Measurements from ENCODE around the gene CHST11. TPM values are rescaled to one million over a fixed set of nuclear protein-coding genes. Genes with fewer than 3 reads are reported as not detected.

CHST11 gene
- total and polyA plus RNA-seq, 2 donors from 2014 or later, result 2.0 to 23.3 TPM

DNA sequence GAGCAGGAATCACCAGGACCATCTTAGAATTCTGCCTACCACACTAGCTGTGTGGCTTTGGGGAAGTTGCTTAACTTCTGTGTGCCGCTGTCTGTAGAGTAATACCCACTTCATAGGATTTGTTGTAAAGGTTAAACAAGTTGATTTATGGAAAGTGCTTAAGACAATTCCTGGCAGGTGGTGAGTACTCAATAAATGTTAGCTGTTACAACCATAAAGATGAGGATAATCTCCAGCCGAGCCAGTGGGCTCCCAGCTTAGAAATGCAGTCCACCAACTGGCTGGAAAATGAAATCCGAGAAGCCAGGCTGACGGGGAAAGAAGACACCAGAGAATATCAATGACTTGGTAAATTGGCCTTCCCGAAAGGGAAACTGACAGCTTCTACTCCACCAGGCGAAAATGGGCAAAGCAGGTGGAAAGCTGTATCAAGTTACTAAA is 173.5 kb downstream of the CHST11 start:
- H3K9me3 ChIP-seq (ENCODE audit: control insufficient read depth in 2 of 3, insufficient read depth in 1 of 3, low read length in 3 of 3), result no peaks in the 10 kb centered on the region
- no peak overlapping the region for H3K9ac ChIP-seq (ENCODE audit: low read length in 3 of 3)
- no peaks in the 10 kb centered on the region for H3K36me3 ChIP-seq (ENCODE audit: control insufficient read depth in 2 of 3, insufficient read depth in 3 of 3, low read length in 3 of 3)
- H3K4me1 ChIP-seq (ENCODE audit: control insufficient read depth in 2 of 3, insufficient read depth in 2 of 3, low read depth in 1 of 3, low read length in 3 of 3), result no peaks in the 10 kb centered on the region
- no peak overlapping the region for H3K27ac ChIP-seq (ENCODE audit: low read depth in 2 of 2, low read length in 2 of 2)
- no peak for FAIRE-seq
- no peaks in the 10 kb centered on the region for H3K27me3 ChIP-seq (ENCODE audit: control insufficient read depth, insufficient read depth, low read length)
- peak in 3 of 5 donors; percentile 25 to 53 (median 41) for DNase-seq
- H3K4me3 ChIP-seq (ENCODE audit: low read length in 3 of 3), result no peak overlapping the region
- TF ChIP-seq, protein P1, sequence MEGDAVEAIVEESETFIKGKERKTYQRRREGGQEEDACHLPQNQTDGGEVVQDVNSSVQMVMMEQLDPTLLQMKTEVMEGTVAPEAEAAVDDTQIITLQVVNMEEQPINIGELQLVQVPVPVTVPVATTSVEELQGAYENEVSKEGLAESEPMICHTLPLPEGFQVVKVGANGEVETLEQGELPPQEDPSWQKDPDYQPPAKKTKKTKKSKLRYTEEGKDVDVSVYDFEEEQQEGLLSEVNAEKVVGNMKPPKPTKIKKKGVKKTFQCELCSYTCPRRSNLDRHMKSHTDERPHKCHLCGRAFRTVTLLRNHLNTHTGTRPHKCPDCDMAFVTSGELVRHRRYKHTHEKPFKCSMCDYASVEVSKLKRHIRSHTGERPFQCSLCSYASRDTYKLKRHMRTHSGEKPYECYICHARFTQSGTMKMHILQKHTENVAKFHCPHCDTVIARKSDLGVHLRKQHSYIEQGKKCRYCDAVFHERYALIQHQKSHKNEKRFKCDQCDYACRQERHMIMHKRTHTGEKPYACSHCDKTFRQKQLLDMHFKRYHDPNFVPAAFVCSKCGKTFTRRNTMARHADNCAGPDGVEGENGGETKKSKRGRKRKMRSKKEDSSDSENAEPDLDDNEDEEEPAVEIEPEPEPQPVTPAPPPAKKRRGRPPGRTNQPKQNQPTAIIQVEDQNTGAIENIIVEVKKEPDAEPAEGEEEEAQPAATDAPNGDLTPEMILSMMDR (IDR thresholded peaks at IDR 0.05; ENCODE audit: borderline replicate concordance, extremely low read depth, insufficient read depth), result no peak
- intact Hi-C loops (cut with DNase I), result no loop called here

DNA sequence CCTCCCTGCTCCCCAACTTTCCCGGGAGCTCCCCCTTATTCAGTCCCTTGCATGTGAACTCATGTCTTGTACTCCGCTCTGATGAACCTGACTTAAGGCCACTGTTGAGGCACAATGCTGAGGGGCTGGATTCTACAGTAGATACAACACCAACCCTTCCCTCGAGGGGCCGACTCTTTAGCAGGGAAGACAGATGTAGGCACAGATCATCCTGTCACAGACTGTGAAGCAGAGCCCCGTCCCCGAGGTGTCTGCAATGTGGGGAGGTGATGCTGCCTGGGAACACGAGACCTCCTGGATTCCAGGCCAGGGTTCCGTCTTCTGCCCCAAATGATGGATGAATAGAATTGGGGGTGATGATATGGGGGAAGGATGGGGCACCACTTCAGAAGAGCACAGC is 175.1 kb downstream of the CHST11 start:
- H3K9ac ChIP-seq (ENCODE audit: low read length in 3 of 3), result no peak overlapping the region
- no peaks in the 10 kb centered on the region for H3K27me3 ChIP-seq (ENCODE audit: control insufficient read depth, insufficient read depth, low read length)
- no peaks in the 10 kb centered on the region for H3K9me3 ChIP-seq (ENCODE audit: control insufficient read depth in 2 of 3, insufficient read depth in 1 of 3, low read length in 3 of 3)
- intact Hi-C loops (cut with DNase I), result no loop called here
- no peak overlapping the region for H3K4me3 ChIP-seq (ENCODE audit: low read length in 3 of 3)
- TF ChIP-seq, protein P1 (IDR thresholded peaks at IDR 0.05; ENCODE audit: borderline replicate concordance, extremely low read depth, insufficient read depth), result no peak
- no peaks in the 10 kb centered on the region for H3K36me3 ChIP-seq (ENCODE audit: control insufficient read depth in 2 of 3, insufficient read depth in 3 of 3, low read length in 3 of 3)
- no peaks in the 10 kb centered on the region for H3K4me1 ChIP-seq (ENCODE audit: control insufficient read depth in 2 of 3, insufficient read depth in 2 of 3, low read depth in 1 of 3, low read length in 3 of 3)
- H3K27ac ChIP-seq (ENCODE audit: low read depth in 2 of 2, low read length in 2 of 2), result no peak overlapping the region
- DNase-seq (no peak), FAIRE-seq (no peak)

DNA sequence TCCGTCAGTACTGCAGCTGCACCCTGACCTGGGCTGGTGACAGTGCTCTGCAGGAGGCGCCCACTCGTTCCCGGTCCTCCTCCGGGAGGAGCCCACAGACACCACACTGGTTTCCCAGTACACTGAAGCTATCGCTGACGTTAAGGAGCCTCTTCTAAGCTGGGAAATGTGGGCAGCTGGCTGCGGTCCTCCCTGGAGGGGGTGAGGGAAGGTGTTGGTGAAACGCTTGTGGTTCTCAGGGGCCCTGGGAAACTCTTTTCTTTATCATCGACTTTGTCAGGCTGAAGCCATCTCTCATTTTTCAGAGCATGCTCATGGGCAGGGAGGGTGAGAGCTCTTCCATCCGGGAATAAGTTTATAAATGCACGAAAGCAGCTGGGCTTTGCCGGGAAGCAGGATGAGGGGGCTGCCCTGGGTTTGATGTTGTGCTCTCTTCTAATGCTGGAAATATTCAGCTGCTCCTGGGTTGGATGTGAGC is 176.0 kb downstream of the CHST11 start:
- Histone ChIP-seq H3K4me3 (ENCODE audit: low read length in 3 of 3) (no peak overlapping the region), H3K27me3 (ENCODE audit: control insufficient read depth, insufficient read depth, low read length) (no peaks in the 10 kb centered on the region), H3K9ac (ENCODE audit: low read length in 3 of 3) (no peak overlapping the region), H3K9me3 (ENCODE audit: control insufficient read depth in 2 of 3, insufficient read depth in 1 of 3, low read length in 3 of 3) (no peaks in the 10 kb centered on the region), H3K4me1 (ENCODE audit: control insufficient read depth in 2 of 3, insufficient read depth in 2 of 3, low read depth in 1 of 3, low read length in 3 of 3) (no peaks in the 10 kb centered on the region), H3K27ac (ENCODE audit: low read depth in 2 of 2, low read length in 2 of 2) (no peak overlapping the region), H3K36me3 (ENCODE audit: control insufficient read depth in 2 of 3, insufficient read depth in 3 of 3, low read length in 3 of 3) (no peaks in the 10 kb centered on the region)
- TF ChIP-seq, protein P1 (IDR thresholded peaks at IDR 0.05; ENCODE audit: borderline replicate concordance, extremely low read depth, insufficient read depth), result no peak
- FAIRE-seq (no peak), DNase-seq (peak in 2 of 5 donors; percentile 39 to 78)
- intact Hi-C loops (cut with DNase I), result no loop called here

DNA sequence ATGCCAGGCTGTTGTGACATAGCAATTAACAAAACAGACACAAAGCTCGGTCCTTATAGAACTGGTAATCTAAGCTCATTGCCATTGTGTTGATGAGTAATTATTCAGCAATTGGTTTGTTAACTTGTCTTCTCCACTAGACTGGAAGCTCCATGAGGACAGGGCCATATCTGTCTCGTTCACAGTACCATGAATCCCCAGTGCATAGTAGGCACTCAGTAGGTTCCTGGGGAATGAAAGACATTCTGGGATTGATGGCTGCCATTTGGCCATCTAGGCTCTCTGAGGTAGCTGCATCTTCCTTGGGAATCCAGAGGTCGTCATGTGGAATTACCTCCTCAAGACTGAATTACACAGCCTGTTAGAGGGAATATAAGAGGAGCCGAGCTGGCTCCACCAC is 177.3 kb downstream of the CHST11 start:
- Histone ChIP-seq H3K4me1 (ENCODE audit: control insufficient read depth in 2 of 3, insufficient read depth in 2 of 3, low read depth in 1 of 3, low read length in 3 of 3) (no peaks in the 10 kb centered on the region), H3K9me3 (ENCODE audit: control insufficient read depth in 2 of 3, insufficient read depth in 1 of 3, low read length in 3 of 3) (no peaks in the 10 kb centered on the region), H3K27me3 (ENCODE audit: control insufficient read depth, insufficient read depth, low read length) (no peaks in the 10 kb centered on the region), H3K36me3 (ENCODE audit: control insufficient read depth in 2 of 3, insufficient read depth in 3 of 3, low read length in 3 of 3) (no peaks in the 10 kb centered on the region), H3K27ac (ENCODE audit: low read depth in 2 of 2, low read length in 2 of 2) (no peak overlapping the region), H3K9ac (ENCODE audit: low read length in 3 of 3) (no peak overlapping the region), H3K4me3 (ENCODE audit: low read length in 3 of 3) (no peak overlapping the region)
- intact Hi-C loops (cut with DNase I), result no loop called here
- DNase-seq (no peak), FAIRE-seq (no peak)
- TF ChIP-seq, protein P1 (IDR thresholded peaks at IDR 0.05; ENCODE audit: borderline replicate concordance, extremely low read depth, insufficient read depth), result no peak
